Measurements from ENCODE around the gene UBE2G2.

DNA sequence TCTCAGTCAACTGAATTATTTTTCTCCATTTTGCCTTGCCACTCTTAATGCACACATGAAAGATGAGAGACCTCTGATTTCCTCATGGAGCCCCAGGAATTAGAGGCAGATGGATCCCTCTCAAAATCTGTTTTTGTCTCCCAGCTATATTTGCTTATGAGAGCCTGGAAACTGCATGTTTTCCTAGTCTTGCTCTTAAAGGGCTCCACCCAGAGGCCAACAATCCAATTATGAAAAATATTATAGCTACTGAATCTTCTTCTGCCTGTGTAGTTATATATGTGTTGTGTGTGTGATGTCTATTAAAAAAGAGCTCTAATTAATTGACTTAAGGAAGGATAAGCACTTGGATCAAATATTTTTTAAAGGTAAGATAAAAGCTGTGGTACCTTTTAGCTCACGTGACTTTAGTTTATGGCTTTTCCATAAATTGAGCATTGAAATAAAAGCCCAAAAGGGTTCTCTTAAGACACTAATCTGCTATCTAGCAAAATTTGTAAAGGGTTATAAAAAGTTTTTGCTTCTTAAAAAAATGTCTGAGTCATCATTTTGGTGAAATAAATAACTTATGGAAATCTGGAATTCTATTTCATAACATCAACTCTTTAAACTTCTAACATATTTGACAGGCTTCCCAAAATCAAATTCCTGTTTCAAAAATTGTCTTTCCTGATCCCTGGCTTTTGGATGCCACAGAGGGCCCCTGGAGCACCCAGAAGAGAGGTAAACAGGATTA lies 59.0 kb downstream of the UBE2G2 start:
- TF ChIP-seq CTCF (IDR thresholded peaks at IDR 0.05; ENCODE audit: borderline replicate concordance, extremely low read depth, low read length, poor library complexity, severe bottlenecking) (no peak), EZH2 (IDR thresholded peaks at IDR 0.05; ENCODE audit: borderline replicate concordance, low read depth, low read length, severe bottlenecking) (no peak)
